ENCODE measurements around the gene KIF6.

DNA sequence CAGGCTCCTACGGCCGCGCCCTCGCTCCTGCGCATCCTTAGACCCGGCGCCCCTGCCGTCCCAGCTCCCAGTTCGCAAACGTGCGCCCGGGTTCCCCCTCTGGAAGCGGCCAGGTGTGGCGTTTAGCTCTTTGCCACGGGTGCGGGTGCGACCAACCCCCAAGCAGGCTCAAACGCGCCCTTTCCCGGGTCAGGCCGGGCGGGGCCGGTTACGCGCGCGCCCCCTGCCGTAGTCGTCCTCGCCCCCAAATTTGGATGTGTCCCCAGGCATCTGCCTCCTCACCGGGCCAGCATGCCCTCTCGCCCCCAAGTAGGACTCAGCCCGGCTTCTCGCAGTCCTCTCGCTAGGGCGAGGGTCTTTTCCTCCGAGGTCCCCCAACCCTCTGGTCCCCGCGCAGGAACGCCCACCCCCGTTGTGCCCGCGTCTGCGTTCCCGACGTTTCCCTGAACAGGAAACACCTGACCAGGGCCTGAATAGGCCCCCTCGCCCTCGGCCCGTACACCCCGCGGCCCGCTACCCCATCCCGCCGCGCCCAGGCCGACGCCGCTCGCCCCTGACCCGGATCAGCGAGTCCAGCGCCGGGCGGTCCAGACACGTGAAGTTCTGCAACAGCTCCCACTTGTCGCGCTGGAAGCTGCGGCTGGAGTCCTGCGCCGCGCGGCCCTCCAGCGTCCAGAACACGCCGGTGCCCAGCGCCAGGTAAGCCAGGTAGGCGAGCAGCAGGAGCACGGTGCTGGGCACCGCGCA, 411.5 kb downstream of the KIF6 start:
- TF ChIP-seq, protein P1, sequence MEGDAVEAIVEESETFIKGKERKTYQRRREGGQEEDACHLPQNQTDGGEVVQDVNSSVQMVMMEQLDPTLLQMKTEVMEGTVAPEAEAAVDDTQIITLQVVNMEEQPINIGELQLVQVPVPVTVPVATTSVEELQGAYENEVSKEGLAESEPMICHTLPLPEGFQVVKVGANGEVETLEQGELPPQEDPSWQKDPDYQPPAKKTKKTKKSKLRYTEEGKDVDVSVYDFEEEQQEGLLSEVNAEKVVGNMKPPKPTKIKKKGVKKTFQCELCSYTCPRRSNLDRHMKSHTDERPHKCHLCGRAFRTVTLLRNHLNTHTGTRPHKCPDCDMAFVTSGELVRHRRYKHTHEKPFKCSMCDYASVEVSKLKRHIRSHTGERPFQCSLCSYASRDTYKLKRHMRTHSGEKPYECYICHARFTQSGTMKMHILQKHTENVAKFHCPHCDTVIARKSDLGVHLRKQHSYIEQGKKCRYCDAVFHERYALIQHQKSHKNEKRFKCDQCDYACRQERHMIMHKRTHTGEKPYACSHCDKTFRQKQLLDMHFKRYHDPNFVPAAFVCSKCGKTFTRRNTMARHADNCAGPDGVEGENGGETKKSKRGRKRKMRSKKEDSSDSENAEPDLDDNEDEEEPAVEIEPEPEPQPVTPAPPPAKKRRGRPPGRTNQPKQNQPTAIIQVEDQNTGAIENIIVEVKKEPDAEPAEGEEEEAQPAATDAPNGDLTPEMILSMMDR (IDR thresholded peaks at IDR 0.05; ENCODE audit: borderline replicate concordance, extremely low read depth, low read length, poor library complexity, severe bottlenecking): no peak
- TF ChIP-seq EZH2 (IDR thresholded peaks at IDR 0.05; ENCODE audit: borderline replicate concordance, low read depth, low read length, severe bottlenecking): no peak
